ENCODE data around the gene ZNF580. TPM values are rescaled to one million over a fixed set of nuclear protein-coding genes. Genes with fewer than 3 reads are reported as not detected.

Gene ZNF580, protein sequence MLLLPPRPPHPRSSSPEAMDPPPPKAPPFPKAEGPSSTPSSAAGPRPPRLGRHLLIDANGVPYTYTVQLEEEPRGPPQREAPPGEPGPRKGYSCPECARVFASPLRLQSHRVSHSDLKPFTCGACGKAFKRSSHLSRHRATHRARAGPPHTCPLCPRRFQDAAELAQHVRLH
- total RNA-seq, result 55.0 and 81.2 TPM in 2 replicates

DNA sequence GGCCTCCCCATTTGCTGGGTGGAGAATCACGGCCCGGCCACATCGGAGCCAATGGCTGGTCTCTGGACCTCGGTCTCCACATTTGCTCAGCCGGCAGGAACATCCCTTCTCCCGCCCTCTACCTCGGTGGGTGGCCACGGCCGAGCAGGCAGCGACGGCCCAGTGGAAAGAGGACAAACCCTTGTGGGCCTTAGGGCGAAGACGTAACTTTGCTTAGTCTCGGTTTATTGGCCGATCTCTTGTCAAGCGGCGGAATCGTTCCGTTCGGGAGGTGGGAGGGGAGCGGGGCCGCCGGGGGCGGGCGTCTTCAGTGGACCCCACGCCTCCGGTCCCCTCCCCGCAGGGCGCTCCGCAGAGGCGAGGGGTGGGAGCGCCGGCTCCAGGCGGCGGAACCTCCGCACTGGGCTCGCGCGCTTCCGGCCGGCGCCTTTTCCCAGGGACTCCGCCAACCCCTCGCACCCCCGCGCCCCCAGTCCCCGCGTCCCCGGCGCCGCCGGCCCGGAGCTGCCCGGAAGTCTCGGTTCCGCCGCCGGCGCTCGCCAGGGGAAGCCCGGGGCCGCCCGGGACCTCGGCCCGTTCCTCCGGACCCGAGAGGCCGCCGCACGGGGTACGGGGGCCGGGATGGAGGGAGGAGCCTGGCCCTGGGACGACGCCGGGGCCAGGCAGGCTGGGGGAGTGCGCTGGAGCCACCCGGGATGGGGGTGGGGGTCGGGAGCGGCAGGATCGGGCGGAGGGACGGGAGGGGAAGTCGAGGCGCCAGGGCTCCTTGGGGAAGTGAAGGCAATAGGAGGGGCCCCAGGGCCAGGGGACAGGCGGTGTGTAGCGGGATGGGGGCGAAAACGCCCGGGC lies at the start of gene ZNF580:
TSS of gene ZNF580 (plus strand) at position 426 of the 849 bp plus-strand sequence. CDS start 1,507 bp downstream, outside the sequence.
- TF ChIP-seq CTCF (IDR thresholded peaks at IDR 0.05), result no peak
- H3K4me3 Mint-ChIP-seq, result peak within 1 kb of the TSS; percentile 86
- H3K27me3 Mint-ChIP-seq, result no peaks in the 10 kb centered on the region
- peaks cover 79% of the 10 kb centered on the region for H3K4me1 Mint-ChIP-seq
- H3K9me3 Mint-ChIP-seq, result peaks cover 3% of the 10 kb centered on the region
- ATAC-seq (ENCODE audit: low read depth) (peak; percentile 12), DNase-seq (peak; percentile 63)
- CTCF ChIA-PET, result no interaction called here
- POLR2A ChIA-PET, result interaction anchor here (0.6 to 2.0 kb wide), 6 partner anchors 13 to 302 kb away, joined by 3 to 14 read pairs (median 4); partner anchors contain the start of genes FIZ1, KMT5C and ZNF865
- peaks cover 37% of the 10 kb centered on the region for H3K36me3 Mint-ChIP-seq (ENCODE audit: low read depth)
- intact Hi-C loops (cut with micrococcal nuclease), result loop anchor here (2.0 to 10.0 kb wide), 5 partner anchors 60 to 1176 kb away; partner anchors contain the start of genes C19orf85, ISOC2, LENG9 and ZNF579
- peak within 1 kb of the TSS; percentile 86 for H3K27ac Mint-ChIP-seq

GRCh38 chr19:55591555-55591954 lies 49.2 kb upstream of the ZNF580 start:
- no peak overlapping the region for H3K4me3 Mint-ChIP-seq

GRCh38 chr19:55592391-55593090 lies 48.3 kb upstream of the ZNF580 start:
- Mint-ChIP-seq H3K9me3 (peaks cover 3% of the 10 kb centered on the region), H3K27me3 (no peaks in the 10 kb centered on the region), H3K27ac (no peak overlapping the region), H3K36me3 (ENCODE audit: low read depth) (peaks cover 36% of the 10 kb centered on the region), H3K4me3 (no peak overlapping the region), H3K4me1 (peaks cover 3% of the 10 kb centered on the region)
- ChIA-PET CTCF (no interaction called here), POLR2A (interaction anchor here (1.0 kb wide), 1 partner anchor 13 kb away, joined by 3 read pairs; the partner anchor contains the start of gene ZNF865)
- DNase-seq (no peak), ATAC-seq (ENCODE audit: low read depth) (no peak)
- intact Hi-C loops (cut with micrococcal nuclease), result no loop called here
- TF ChIP-seq CTCF (IDR thresholded peaks at IDR 0.05), result no peak

More at GRCh38 chr19:55591555-55591954, 49.2 kb upstream of the ZNF580 start:
- H3K27me3 Mint-ChIP-seq, result no peaks in the 10 kb centered on the region
- ChIA-PET CTCF (no interaction called here), POLR2A (interaction anchor here (1.0 kb wide), 1 partner anchor 14 kb away, joined by 3 read pairs; the partner anchor contains the start of gene ZNF865)
- H3K9me3 Mint-ChIP-seq, result peaks cover 3% of the 10 kb centered on the region
- peaks cover 12% of the 10 kb centered on the region for H3K4me1 Mint-ChIP-seq
- no peak overlapping the region for H3K27ac Mint-ChIP-seq
- no peak for ATAC-seq (ENCODE audit: low read depth)
- no peak for TF ChIP-seq CTCF (IDR thresholded peaks at IDR 0.05)
- no peak for DNase-seq
- intact Hi-C loops (cut with micrococcal nuclease), result no loop called here
- H3K36me3 Mint-ChIP-seq (ENCODE audit: low read depth), result peaks cover 30% of the 10 kb centered on the region

- CTCF ChIA-PET, result no interaction called here
- Mint-ChIP-seq H3K27ac (no peak overlapping the region), H3K27me3 (no peaks in the 10 kb centered on the region), H3K4me3 (no peak overlapping the region), H3K4me1 (peaks cover 2% of the 10 kb centered on the region), H3K9me3 (peaks cover 3% of the 10 kb centered on the region), H3K36me3 (ENCODE audit: low read depth) (peaks cover 38% of the 10 kb centered on the region)
- intact Hi-C loops (cut with micrococcal nuclease), result no loop called here
- POLR2A ChIA-PET, result interaction anchor here (0.6 kb wide), 1 partner anchor 9 kb away, joined by 4 read pairs; no protein-coding TSS in a partner anchor
- DNase-seq, result no peak
- TF ChIP-seq CTCF (IDR thresholded peaks at IDR 0.05), result no peak
- no peak for ATAC-seq (ENCODE audit: low read depth)
These were observed 47.6 kb upstream of the ZNF580 start for GRCh38 chr19:55593096-55593772.

All from activated B cell treated with CpG ODN at 0.5 μM for 24 hours (primary cell).